OCI-LY1 (cell line): ENCODE results near the gene MYO16.

ENCODE experiments used
- H2AFZ ChIP-seq: fragments of 200-600 bp; sonication (generic), shearing (Covaris generic); 2 replicates; pipeline ENCODE4 v1.6.0; 2014; ENCODE audit warnings: antibody characterized with exemption, mild to moderate bottlenecking, low read length
- H3F3A ChIP-seq: fragments of 200-600 bp; sonication (generic), shearing (Covaris generic); 2 replicates; pipeline ENCODE4 v1.6.0; 2014; ENCODE audit warnings: mild to moderate bottlenecking, antibody characterized with exemption, low read length, moderate library complexity; ENCODE audit not compliant: insufficient read depth
- H3K27ac ChIP-seq: fragments of 200-600 bp; sonication (generic); 2 replicates; pipeline ENCODE4 v1.5.1; 2014; ENCODE audit warnings: low read length, mixed run types, mild to moderate bottlenecking, low read depth; ENCODE audit not compliant: poor library complexity, severe bottlenecking
- H3K27me3 ChIP-seq: fragments of 200-600 bp; sonication (generic); 2 replicates; pipeline ENCODE4 v1.6.0; 2014; ENCODE audit warnings: antibody characterized with exemption, mild to moderate bottlenecking, low read length, moderate library complexity; ENCODE audit not compliant: insufficient read depth
- H3K36me3 ChIP-seq: fragments of 200-600 bp; sonication (generic); 2 replicates; pipeline ENCODE4 v1.6.1; 2014; ENCODE audit warnings: mild to moderate bottlenecking, antibody characterized with exemption, low read length, moderate library complexity, mixed read lengths; ENCODE audit not compliant: insufficient read depth
- H3K4me1 ChIP-seq: fragments of 200-600 bp; sonication (generic); 2 replicates; pipeline ENCODE4 v1.5.1; 2014; ENCODE audit warnings: mild to moderate bottlenecking, low read length, moderate library complexity; ENCODE audit not compliant: insufficient read depth, severe bottlenecking
- H3K4me2 ChIP-seq: fragments of 200-600 bp; sonication (generic), shearing (Covaris generic); 2 replicates; pipeline ENCODE4 v1.6.1; 2014; ENCODE audit warnings: low read length
- H3K4me3 ChIP-seq: fragments of 200-600 bp; sonication (generic); 2 replicates; pipeline ENCODE4 v1.5.1; 2014; ENCODE audit warnings: low read length, low read depth, mild to moderate bottlenecking, mixed read lengths; ENCODE audit not compliant: poor library complexity, severe bottlenecking
- H3K79me2 ChIP-seq: fragments of 200-600 bp; shearing (Covaris generic); 2 replicates; pipeline ENCODE4 v1.6.1; 2016; ENCODE audit warnings: mixed run types, low read length, mixed read lengths; ENCODE audit not compliant: insufficient read depth
- H3K9ac ChIP-seq: fragments of 200-600 bp; sonication (generic), shearing (Covaris generic); 2 replicates; pipeline ENCODE4 v1.6.1; 2014; ENCODE audit warnings: mild to moderate bottlenecking, low read length, mixed read lengths
- H3K9me2 ChIP-seq: fragments of 200-600 bp; sonication (generic), shearing (Covaris generic); 2 replicates; pipeline ENCODE4 v1.6.1; 2014; ENCODE audit warnings: low read depth, mild to moderate bottlenecking, low read length, mixed read lengths
- H3K9me3 ChIP-seq: fragments of 200-600 bp; shearing (Covaris generic); 2 replicates; pipeline ENCODE4 v1.6.1; 2014; ENCODE audit warnings: low read length, mixed read lengths
- H4K20me1 ChIP-seq: fragments of 200-600 bp; sonication (generic), shearing (Covaris generic); 2 replicates; pipeline ENCODE4 v1.6.0; 2016; ENCODE audit warnings: mild to moderate bottlenecking, low read length; ENCODE audit not compliant: insufficient read depth
- CTCF ChIP-seq: fragments of 200-600 bp; sonication (generic), shearing (Covaris generic); IDR thresholded peaks from 2 replicates; pipeline ENCODE4 v1.5.1; 2017; ENCODE audit warnings: mild to moderate bottlenecking, antibody characterized with exemption, low read length, moderate library complexity, mixed read lengths
- EZH2 ChIP-seq: fragments of 200-600 bp; sonication (generic), shearing (Covaris generic); IDR thresholded peaks from 2 replicates; pipeline ENCODE4 v1.8.0; 2017; ENCODE audit warnings: borderline replicate concordance, mixed run types, mild to moderate bottlenecking, antibody characterized with exemption, low read length, moderate library complexity, mixed read lengths

MYO16 gene

DNA sequence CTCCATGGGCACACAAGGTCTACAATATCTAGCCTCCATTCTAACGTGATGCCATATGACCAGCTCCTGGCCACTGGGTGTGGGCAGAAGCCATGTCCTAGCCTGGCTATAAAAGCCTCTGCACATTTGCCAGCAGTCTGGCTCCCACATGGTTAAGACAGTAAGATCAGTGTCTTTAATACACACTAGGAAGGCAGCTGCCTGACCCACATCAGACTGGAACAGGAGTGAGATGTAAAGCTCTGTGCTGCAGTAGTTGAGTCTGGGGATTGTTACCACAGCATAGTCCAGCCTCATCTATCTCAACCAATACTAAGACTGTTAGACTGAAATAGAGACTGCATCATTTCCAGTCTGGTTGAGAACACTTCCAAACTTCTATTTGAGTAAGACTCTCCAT is 623.9 kb downstream of the MYO16 start:
- Histone ChIP-seq H3K79me2 (no peaks in the 10 kb centered on the region), H2AFZ (no peak overlapping the region), H3K4me2 (no peak overlapping the region), H3K27ac (no peak overlapping the region), H3K27me3 (no peaks in the 10 kb centered on the region), H3K36me3 (no peaks in the 10 kb centered on the region), H4K20me1 (no peaks in the 10 kb centered on the region), H3K4me3 (no peak overlapping the region), H3K9ac (no peak overlapping the region), H3K4me1 (no peaks in the 10 kb centered on the region), H3K9me2 (no peaks in the 10 kb centered on the region), H3F3A (no peaks in the 10 kb centered on the region), H3K9me3 (no peaks in the 10 kb centered on the region; the same call in 1 of the 2 replicates)
- TF ChIP-seq CTCF: no peak
- TF ChIP-seq EZH2: no peak

DNA sequence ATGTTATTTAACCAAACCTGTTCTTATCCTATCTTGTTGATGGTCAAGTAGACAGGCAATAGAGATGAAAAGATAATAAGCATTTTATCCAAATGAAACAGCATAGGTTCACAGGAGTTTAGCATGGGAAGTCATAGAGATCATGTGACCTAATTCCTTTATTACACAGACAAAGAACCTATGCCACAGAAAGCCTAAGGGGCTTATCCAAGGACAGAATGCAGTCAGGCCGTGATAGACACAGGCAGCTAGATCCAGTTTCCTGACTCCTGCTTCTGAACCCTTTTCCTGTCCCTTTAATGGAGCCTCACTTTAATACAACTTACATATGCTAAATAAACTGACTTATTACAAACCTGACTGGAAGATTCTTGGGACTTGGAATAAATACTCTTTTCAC is 624.9 kb downstream of the MYO16 start:
- H3K36me3 ChIP-seq: no peaks in the 10 kb centered on the region
- H3K27me3 ChIP-seq: no peaks in the 10 kb centered on the region
- H3K9me3 ChIP-seq: no peaks in the 10 kb centered on the region
- no peak for TF ChIP-seq EZH2
- TF ChIP-seq CTCF: no peak
- H4K20me1 ChIP-seq: no peaks in the 10 kb centered on the region
- H2AFZ ChIP-seq: no peak overlapping the region
- no peaks in the 10 kb centered on the region for H3K4me1 ChIP-seq
- no peaks in the 10 kb centered on the region for H3K9me2 ChIP-seq
- no peaks in the 10 kb centered on the region for H3K79me2 ChIP-seq
- no peak overlapping the region for H3K4me2 ChIP-seq
- no peak overlapping the region for H3K9ac ChIP-seq
- no peaks in the 10 kb centered on the region for H3F3A ChIP-seq
- H3K4me3 ChIP-seq: no peak overlapping the region
- H3K27ac ChIP-seq: no peak overlapping the region

- Histone ChIP-seq H4K20me1 (no peaks in the 10 kb centered on the region), H3K36me3 (no peaks in the 10 kb centered on the region), H3K9me3 (no peaks in the 10 kb centered on the region), H3K4me1 (no peaks in the 10 kb centered on the region), H3K9ac (no peak overlapping the region), H3K79me2 (no peaks in the 10 kb centered on the region), H3F3A (no peaks in the 10 kb centered on the region), H3K4me2 (no peak overlapping the region), H3K27ac (no peak overlapping the region), H3K9me2 (no peaks in the 10 kb centered on the region), H2AFZ (no peak overlapping the region), H3K4me3 (no peak overlapping the region), H3K27me3 (no peaks in the 10 kb centered on the region)
- TF ChIP-seq EZH2 (no peak), CTCF (no peak)
Measured at GRCh38 chr13:109255141-109255856, 625.9 kb downstream of the MYO16 start.
